T-cell (primary cell): ENCODE results near the gene MS4A4E. TPM values are rescaled to one million over a fixed set of nuclear protein-coding genes. Genes with fewer than 3 reads are reported as not detected.
"Not testable (repeated sequence)": the region's sequence is repeated elsewhere in the genome, so short reads cannot be mapped to it uniquely, and the experiment has no call there.

Experiments used
- ATAC-seq, 4 experiments: fragments of 200-7000 bp in 3 of 4; fragments of 150-1000 bp in 1 of 4; cut with Tn5 transposase; replicated peaks in 1 of 4; 1 replicate in 3 of 4; 2 replicates in 1 of 4; pipeline ENCODE4 v1.10.0; 2021; ENCODE audit warnings: moderate library complexity in 3 of 4, mild to moderate bottlenecking in 2 of 4, moderate number of reproducible peaks in 1 of 4
- CTCF ChIA-PET, 2 donors: fragments of 300-600 bp; sonication (Branson Sonifier 250); formaldehyde crosslinking; loops; one replicate each; lab custom pipeline; 2022; ENCODE audit warnings: antibody characterized with exemption in 2 of 2; lab: Charles Lee
- POLR2A ChIA-PET, 2 donors: fragments of 300-600 bp; sonication (Branson Sonifier 250); formaldehyde crosslinking; loops; one replicate each; lab custom pipeline; 2022; ENCODE audit warnings: antibody characterized with exemption in 2 of 2; lab: Charles Lee
- DNase-seq, 35 experiments: peaks; one replicate each; pipeline versions ENCODE4 v3.0.0 to v3.0.0-alpha.2; 2013 to 2023
- H3K27ac ChIP-seq: one replicate; pipeline ENCODE4 v1.5.1; 2013; ENCODE audit warnings: low read length
- H3K27me3 ChIP-seq, 2 experiments: replicated peaks in 1 of 2; 1 replicate in 1 of 2; 2 replicates in 1 of 2; pipeline versions ENCODE4 v1.6.1 to v1.7.0; 2013; ENCODE audit warnings: low read length in 1 of 2, mixed read lengths in 1 of 2; ENCODE audit not compliant: control insufficient read depth in 2 of 2, insufficient read depth in 2 of 2; ENCODE audit errors: extremely low read depth in 1 of 2
- H3K36me3 ChIP-seq, 2 donors: 1 replicate in 1 of 2; 2 replicates in 1 of 2; pipeline versions ENCODE4 v1.6.1 to v1.7.0; 2013; ENCODE audit warnings: low read length in 1 of 2; ENCODE audit not compliant: control insufficient read depth in 2 of 2, insufficient read depth in 1 of 2; ENCODE audit errors: extremely low read depth in 1 of 2
- H3K4me1 ChIP-seq, 2 experiments: 1 replicate in 1 of 2; 2 replicates in 1 of 2; pipeline versions ENCODE4 v1.6.1 to v1.7.0; 2013; ENCODE audit warnings: low read length in 2 of 2, mixed read lengths in 1 of 2; ENCODE audit not compliant: insufficient read depth in 2 of 2, control insufficient read depth in 1 of 2; ENCODE audit errors: extremely low read depth in 1 of 2
- H3K4me3 ChIP-seq, 2 donors: 1 replicate in 1 of 2; 2 replicates in 1 of 2; pipeline versions ENCODE4 v1.5.1 to v1.7.0; 2013; ENCODE audit warnings: mild to moderate bottlenecking in 2 of 2, low read length in 1 of 2, moderate library complexity in 1 of 2; ENCODE audit not compliant: control insufficient read depth in 1 of 2; ENCODE audit errors: extremely low read depth in 1 of 2
- H3K9me3 ChIP-seq: 2 replicates; pipeline ENCODE4 v1.7.0; 2013
- H3K27ac Mint-ChIP-seq, 2 donors: one replicate each; pipeline ENCODE4 v1.8.0; 2020 to 2021; ENCODE audit warnings: mild to moderate bottlenecking in 2 of 2, mixed read lengths in 2 of 2
- H3K27me3 Mint-ChIP-seq, 2 donors: one replicate each; pipeline ENCODE4 v1.8.0; 2021 to 2022; ENCODE audit warnings: mixed read lengths in 2 of 2
- H3K36me3 Mint-ChIP-seq: one replicate; pipeline ENCODE4 v1.8.0; 2021; ENCODE audit warnings: mixed read lengths
- H3K4me1 Mint-ChIP-seq, 3 donors: one replicate each; pipeline ENCODE4 v1.8.0; 2020 to 2022; ENCODE audit warnings: mixed read lengths in 3 of 3, mild to moderate bottlenecking in 1 of 3
- H3K4me3 Mint-ChIP-seq, 3 donors: one replicate each; pipeline ENCODE4 v1.8.0; 2020 to 2022; ENCODE audit warnings: mild to moderate bottlenecking in 3 of 3, mixed read lengths in 3 of 3, moderate library complexity in 3 of 3
- H3K9me3 Mint-ChIP-seq, 3 donors: one replicate each; pipeline ENCODE4 v1.8.0; 2020 to 2022; ENCODE audit warnings: mixed read lengths in 3 of 3
- WGBS: methylation state at CpG from one replicate; pipeline ENCODE4 v1.1.5; 2013; ENCODE audit warnings: missing lambda C conversion rate; ENCODE audit not compliant: insufficient coverage; 5-methylcytosine and 5-hydroxymethylcytosine counted together
- total RNA-seq, 35 experiments: library from RNA in 6 of 35; stranded (reverse) in 6 of 35; fragments of 120-200 nt in 1 of 35; gene quantifications; one replicate each; pipeline versions ENCODE4 v1.2.1 to v1.2.4 and lab custom pipeline; 2013 to 2026

Gene MS4A4E
- total RNA-seq = 1 to 10 TPM in 1 of 5 donors, under 1 TPM in 1, not detected in 3; 0.54 to 1.0 TPM
- not detected for total RNA-seq (2013)
- total RNA-seq (lab: John Stamatoyannopoulos, UW) = 0 to 0.37 (median 0.06) reads per million in 29 experiments

GRCh38 chr11:60242740-60243239 is at the start of gene MS4A4E:
MS4A4E (minus strand) TSS chr11:60243137; CDS start chr11:60230055, 13,082 bp downstream.
- no peak within 1 kb of the TSS for H3K27ac Mint-ChIP-seq
- Histone ChIP-seq H3K27me3 (peaks cover 0 to 4% of the 10 kb centered on the region in 2 experiments), H3K27ac (no peak within 1 kb of the TSS), H3K9me3 (no peaks in the 10 kb centered on the region), H3K36me3 (no peaks in the 10 kb centered on the region), H3K4me1 (no peaks in the 10 kb centered on the region), H3K4me3 (no peak within 1 kb of the TSS)
- WGBS = 88% methylated on average over 2 of the region's 5 CpGs
- no peak within 1 kb of the TSS for H3K4me3 Mint-ChIP-seq
- POLR2A ChIA-PET = no interaction called here
- peaks cover 23 to 33% of the 10 kb centered on the region in 2 donors for H3K27me3 Mint-ChIP-seq
- no peaks in the 10 kb centered on the region for H3K4me1 Mint-ChIP-seq
- no peak for DNase-seq
- H3K36me3 Mint-ChIP-seq = no peaks in the 10 kb centered on the region
- CTCF ChIA-PET = no interaction called here
- no peaks in the 10 kb centered on the region for H3K9me3 Mint-ChIP-seq
- ATAC-seq = no peak

DNA sequence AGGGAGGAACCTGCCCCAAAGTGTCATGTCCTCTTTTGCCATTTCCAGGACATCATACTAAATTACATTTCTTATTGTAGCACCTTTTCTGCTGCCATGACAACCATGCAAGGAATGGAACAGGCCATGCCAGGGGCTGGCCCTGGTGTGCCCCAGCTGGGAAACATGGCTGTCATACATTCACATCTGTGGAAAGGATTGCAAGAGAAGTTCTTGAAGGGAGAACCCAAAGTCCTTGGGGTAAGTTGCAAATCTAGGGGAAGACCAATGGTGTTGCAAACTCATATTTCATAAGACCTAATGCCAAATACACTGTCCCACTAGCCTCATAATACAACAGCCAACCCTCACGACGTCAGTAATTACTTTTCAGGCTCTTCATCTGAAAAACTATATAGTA is 49.2 kb upstream of the MS4A4E start:
- ATAC-seq = no peak
- Histone ChIP-seq H3K27ac (no peak overlapping the region), H3K4me1 (no peaks in the 10 kb centered on the region), H3K9me3 (no peaks in the 10 kb centered on the region), H3K4me3 (no peak overlapping the region), H3K36me3 (no peaks in the 10 kb centered on the region), H3K27me3 (peaks cover 0 to 11% of the 10 kb centered on the region in 2 experiments)
- peaks cover 0 to 8% (median 0%) of the 10 kb centered on the region in 3 donors for H3K9me3 Mint-ChIP-seq
- POLR2A ChIA-PET = no interaction called here
- no peak for DNase-seq
- H3K27me3 Mint-ChIP-seq = peaks cover 17 to 21% of the 10 kb centered on the region in 2 donors
- no peaks in the 10 kb centered on the region for H3K36me3 Mint-ChIP-seq
- no peak overlapping the region for H3K27ac Mint-ChIP-seq
- no peaks in the 10 kb centered on the region for H3K4me1 Mint-ChIP-seq
- H3K4me3 Mint-ChIP-seq = no peak overlapping the region
- CTCF ChIA-PET = no interaction called here
- no CpG with 5 or more reads among the region's 2 CpGs for whole genome bisulfite sequencing

- Mint-ChIP-seq H3K9me3 (peaks cover 0 to 8% (median 0%) of the 10 kb centered on the region in 3 donors), H3K36me3 (no peaks in the 10 kb centered on the region), H3K4me3 (no peak overlapping the region), H3K4me1 (no peaks in the 10 kb centered on the region), H3K27me3 (peaks cover 7 to 15% of the 10 kb centered on the region in 2 donors), H3K27ac (no peak overlapping the region)
- no peak overlapping the region for H3K4me3 ChIP-seq
- ATAC-seq (no peak), DNase-seq (no peak)
- no peaks in the 10 kb centered on the region for H3K36me3 ChIP-seq
- H3K4me1 ChIP-seq = no peaks in the 10 kb centered on the region
- H3K27me3 ChIP-seq = peaks cover 0 to 11% of the 10 kb centered on the region in 2 experiments
- ChIA-PET CTCF (no interaction called here), POLR2A (no interaction called here)
- no peaks in the 10 kb centered on the region for H3K9me3 ChIP-seq
- no peak overlapping the region for H3K27ac ChIP-seq
- 80% methylated on average over 1 of the region's 1 CpG for WGBS
These were observed 45.6 kb upstream of the MS4A4E start for GRCh38 chr11:60288531-60288930.

GRCh38 chr11:60285411-60286126 is 42.6 kb upstream of the MS4A4E start:
- H3K36me3 Mint-ChIP-seq, H3K4me1 Mint-ChIP-seq, DNase-seq, POLR2A ChIA-PET, H3K4me3 Mint-ChIP-seq, H3K27ac ChIP-seq, CTCF ChIA-PET, H3K9me3 ChIP-seq, H3K4me3 ChIP-seq, H3K36me3 ChIP-seq, H3K4me1 ChIP-seq, ATAC-seq, H3K27ac Mint-ChIP-seq, H3K9me3 Mint-ChIP-seq: not testable (repeated sequence)
- 90% methylated on average over 4 of the region's 7 CpGs for WGBS
- peaks cover 0 to 13% of the 10 kb centered on the region in 2 experiments for H3K27me3 ChIP-seq
- peaks cover 7 to 12% of the 10 kb centered on the region in 2 donors for H3K27me3 Mint-ChIP-seq

- Histone ChIP-seq H3K9me3 (no peaks in the 10 kb centered on the region), H3K27ac (no peak overlapping the region), H3K36me3 (no peaks in the 10 kb centered on the region), H3K4me1 (no peaks in the 10 kb centered on the region), H3K27me3 (peaks cover 0 to 3% of the 10 kb centered on the region in 2 experiments), H3K4me3 (no peak overlapping the region)
- Mint-ChIP-seq H3K4me1 (peaks cover 0 to 2% (median 0%) of the 10 kb centered on the region in 3 donors), H3K36me3 (no peaks in the 10 kb centered on the region), H3K27ac (no peak overlapping the region), H3K9me3 (no peaks in the 10 kb centered on the region), H3K27me3 (peaks cover 10 to 16% of the 10 kb centered on the region in 2 donors), H3K4me3 (no peak overlapping the region)
- ChIA-PET CTCF (no interaction called here), POLR2A (no interaction called here)
- ATAC-seq (no peak), DNase-seq (no peak)
- 100% methylated on average over 1 of the region's 2 CpGs for WGBS
These were observed 39.3 kb upstream of the MS4A4E start for GRCh38 chr11:60282286-60282685.

GRCh38 chr11:60281485-60281884 is 38.5 kb upstream of the MS4A4E start:
- Histone ChIP-seq H3K9me3 (no peaks in the 10 kb centered on the region), H3K27ac (no peak overlapping the region), H3K4me1 (no peaks in the 10 kb centered on the region), H3K4me3 (no peak overlapping the region), H3K36me3 (no peaks in the 10 kb centered on the region), H3K27me3 (peaks cover 0 to 3% of the 10 kb centered on the region in 2 experiments)
- Mint-ChIP-seq H3K27me3 (peaks cover 8 to 16% of the 10 kb centered on the region in 2 donors), H3K4me1 (peaks cover 0 to 2% (median 0%) of the 10 kb centered on the region in 3 donors), H3K9me3 (no peaks in the 10 kb centered on the region), H3K4me3 (no peak overlapping the region), H3K36me3 (no peaks in the 10 kb centered on the region), H3K27ac (no peak overlapping the region)
- DNase-seq = no peak
- ChIA-PET CTCF (no interaction called here), POLR2A (no interaction called here)
- 86% methylated on average over 1 of the region's 2 CpGs for WGBS
- ATAC-seq = no peak
